HG02938 (cell line): Measurements from ENCODE around the gene HOMER2.

ENCODE experiments used
- ATAC-seq: cut with Tn5 transposase; IDR thresholded peaks from one replicate; pipeline ENCODE4 v1.9.1; 2021; ENCODE audit warnings: mild to moderate bottlenecking, moderate library complexity; ENCODE audit not compliant: unreplicated experiment

Gene HOMER2

DNA sequence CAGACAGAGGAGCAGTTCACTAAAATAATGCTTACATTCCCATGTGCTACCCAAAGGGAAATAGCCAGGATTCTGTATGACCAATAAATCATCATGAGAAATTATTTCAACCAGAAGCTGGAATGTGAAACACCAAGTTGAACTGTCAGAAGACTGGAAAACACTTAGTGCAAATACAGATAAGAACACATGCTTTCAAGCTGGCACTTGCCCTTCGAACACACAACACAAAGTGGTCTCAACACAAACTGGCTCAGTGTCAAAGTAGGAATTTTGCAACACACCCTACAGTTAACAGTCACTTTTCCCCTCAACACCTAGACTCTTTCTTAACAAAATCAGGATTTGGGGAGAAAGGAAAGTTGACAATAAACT lies 148.0 kb downstream of the HOMER2 start:
- ATAC-seq: no peak

DNA sequence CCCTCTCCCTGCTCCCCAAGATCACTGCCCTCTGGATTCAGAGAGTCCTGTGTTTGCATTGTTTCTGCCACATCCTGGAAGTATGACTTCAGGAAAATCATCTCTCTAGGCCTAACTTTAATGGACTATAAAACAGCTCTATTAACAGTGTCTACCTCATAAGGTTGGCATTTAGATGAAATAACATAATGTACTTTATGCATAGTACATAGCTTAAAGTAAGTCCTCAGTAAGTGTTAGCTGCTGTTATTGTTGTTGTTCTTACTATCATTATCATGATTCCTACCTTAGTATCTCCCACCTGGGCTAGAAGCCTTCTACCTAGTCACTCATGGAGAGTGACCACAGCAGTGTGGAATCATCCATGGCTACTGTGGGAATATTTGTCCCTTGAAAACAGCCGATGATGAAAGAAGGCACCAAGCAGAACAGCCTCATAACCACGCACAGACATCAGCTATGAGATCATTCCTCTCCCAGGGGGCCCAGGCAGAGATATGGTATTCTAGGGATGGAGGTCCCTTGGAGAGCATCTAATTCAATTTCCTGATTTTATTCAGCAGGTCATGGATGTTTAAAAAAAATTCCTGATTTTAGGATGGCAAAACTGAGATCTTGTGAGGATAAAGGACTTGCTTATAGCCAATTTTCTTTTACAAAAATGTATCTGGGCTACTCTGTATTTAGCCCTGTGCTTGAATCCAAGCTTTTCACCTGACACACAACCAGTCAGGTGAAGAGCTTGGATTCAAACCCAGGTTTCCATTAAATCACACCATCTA lies 148.5 kb downstream of the HOMER2 start:
- no peak for ATAC-seq

DNA sequence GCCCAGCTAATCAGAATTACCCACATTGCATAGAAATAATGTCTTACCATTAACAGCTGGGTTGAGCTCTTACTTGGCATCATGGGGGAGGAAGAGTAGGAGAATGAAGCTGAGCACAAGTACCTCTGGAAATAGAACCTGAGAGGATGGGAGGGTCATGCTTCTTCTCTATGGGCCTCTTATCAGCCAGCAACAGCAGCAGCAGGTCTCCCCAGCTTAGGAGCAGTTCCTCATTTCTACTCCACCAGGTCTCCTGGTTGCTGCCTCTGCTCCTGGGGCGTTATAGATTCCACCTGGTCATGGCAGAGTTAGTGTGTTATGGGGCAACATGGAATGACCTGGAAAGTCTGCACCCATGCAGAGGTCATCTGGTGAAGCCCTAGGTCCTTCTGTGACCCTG lies 150.0 kb downstream of the HOMER2 start:
- ATAC-seq: no peak

DNA sequence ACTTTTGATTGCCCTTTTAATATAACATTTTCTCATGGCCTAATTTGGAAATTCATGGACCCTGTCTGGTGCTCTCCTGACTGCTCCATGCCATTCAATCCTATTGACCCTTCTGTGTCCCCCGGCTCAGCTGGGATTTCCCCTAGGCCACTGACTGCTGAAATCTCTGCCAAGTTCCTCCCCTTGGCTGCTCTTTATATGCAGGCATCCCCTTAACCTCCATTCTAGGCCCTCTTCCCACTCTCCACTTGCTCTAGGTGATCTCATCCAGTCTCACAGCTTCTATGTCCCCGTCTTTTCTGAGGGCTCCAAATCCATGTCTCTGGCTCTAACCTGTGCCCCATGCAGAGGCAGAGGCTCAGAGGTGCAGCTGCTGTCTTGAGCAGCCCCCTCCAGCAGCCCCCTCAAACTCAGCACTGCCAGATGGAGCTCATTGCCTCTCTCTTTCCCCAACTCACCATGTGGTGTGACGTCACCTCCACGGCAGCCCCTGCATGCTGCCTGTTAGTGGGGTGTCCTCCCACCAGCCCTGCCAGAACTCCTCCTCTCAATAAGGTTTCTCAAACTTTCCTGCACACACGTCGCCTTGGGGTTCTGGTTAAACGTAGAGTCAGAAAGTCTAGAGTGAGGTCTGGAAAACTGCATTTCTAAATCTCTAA lies 153.2 kb downstream of the HOMER2 start:
- ATAC-seq: no peak
